ENCODE results near the gene HS6ST2.

HS6ST2 gene

GRCh38 chrX:132651421-132652086 is 306.9 kb downstream of the HS6ST2 start:
- Histone ChIP-seq H3K9ac (ENCODE audit: insufficient read length) (no peak overlapping the region), H3K27ac (no peak overlapping the region), H3K36me3 (ENCODE audit: insufficient read depth, low read length) (no peaks in the 10 kb centered on the region), H3K9me3 (ENCODE audit: low read depth, low read length) (no peaks in the 10 kb centered on the region), H3K4me3 (no peak overlapping the region)
- no peak for TF ChIP-seq FOXP2 (optimal IDR thresholded peaks at IDR 0.05; ENCODE audit: control extremely low read depth, extremely low read length, insufficient read depth)
- no peak for TF ChIP-seq EZH2 (IDR thresholded peaks at IDR 0.05)
- no peak for TF ChIP-seq POLR2AphosphoS5 (IDR thresholded peaks at IDR 0.05; ENCODE audit: borderline replicate concordance, low read depth, low read length)
- DNase-seq (ENCODE audit: low read depth, low spot score) = no peak

GRCh38 chrX:132648895-132649294 is 309.5 kb downstream of the HS6ST2 start:
- TF ChIP-seq FOXP2 (optimal IDR thresholded peaks at IDR 0.05; ENCODE audit: control extremely low read depth, extremely low read length, insufficient read depth) = no peak
- no peak for TF ChIP-seq POLR2AphosphoS5 (IDR thresholded peaks at IDR 0.05; ENCODE audit: borderline replicate concordance, low read depth, low read length)
- TF ChIP-seq EZH2 (IDR thresholded peaks at IDR 0.05) = no peak
- H3K27ac ChIP-seq = no peak overlapping the region
- H3K9me3 ChIP-seq (ENCODE audit: low read depth, low read length) = no peaks in the 10 kb centered on the region
- H3K36me3 ChIP-seq (ENCODE audit: insufficient read depth, low read length) = no peaks in the 10 kb centered on the region
- H3K4me3 ChIP-seq = no peak overlapping the region
- H3K9ac ChIP-seq (ENCODE audit: insufficient read length) = no peak overlapping the region
- DNase-seq (ENCODE audit: low read depth, low spot score) = no peak

GRCh38 chrX:132639446-132639845 is 319.0 kb downstream of the HS6ST2 start:
- DNase-seq (ENCODE audit: low read depth, low spot score) = no peak
- no peak overlapping the region for H3K4me3 ChIP-seq
- no peaks in the 10 kb centered on the region for H3K9me3 ChIP-seq (ENCODE audit: low read depth, low read length)
- H3K36me3 ChIP-seq (ENCODE audit: insufficient read depth, low read length) = no peaks in the 10 kb centered on the region
- no peak overlapping the region for H3K27ac ChIP-seq
- no peak overlapping the region for H3K9ac ChIP-seq (ENCODE audit: insufficient read length)
- TF ChIP-seq FOXP2 (optimal IDR thresholded peaks at IDR 0.05; ENCODE audit: control extremely low read depth, extremely low read length, insufficient read depth) (no peak), POLR2AphosphoS5 (IDR thresholded peaks at IDR 0.05; ENCODE audit: borderline replicate concordance, low read depth, low read length) (no peak), EZH2 (IDR thresholded peaks at IDR 0.05) (no peak)

- no peak for TF ChIP-seq POLR2AphosphoS5 (IDR thresholded peaks at IDR 0.05; ENCODE audit: borderline replicate concordance, low read depth, low read length)
- no peak for TF ChIP-seq FOXP2 (optimal IDR thresholded peaks at IDR 0.05; ENCODE audit: control extremely low read depth, extremely low read length, insufficient read depth)
Observed at GRCh38 chrX:132638313-132638712, 320.1 kb downstream of the HS6ST2 start.

GRCh38 chrX:132636080-132636479 is 322.3 kb downstream of the HS6ST2 start:
- Histone ChIP-seq H3K4me3 (no peak overlapping the region), H3K36me3 (ENCODE audit: insufficient read depth, low read length) (no peaks in the 10 kb centered on the region), H3K9ac (ENCODE audit: insufficient read length) (no peak overlapping the region), H3K27ac (no peak overlapping the region), H3K9me3 (ENCODE audit: low read depth, low read length) (no peaks in the 10 kb centered on the region)
- DNase-seq (ENCODE audit: low read depth, low spot score) = no peak
- no peak for TF ChIP-seq FOXP2 (optimal IDR thresholded peaks at IDR 0.05; ENCODE audit: control extremely low read depth, extremely low read length, insufficient read depth)

More at GRCh38 chrX:132638313-132638712, 320.1 kb downstream of the HS6ST2 start:
- Histone ChIP-seq H3K9ac (ENCODE audit: insufficient read length) (no peak overlapping the region), H3K4me3 (no peak overlapping the region), H3K36me3 (ENCODE audit: insufficient read depth, low read length) (no peaks in the 10 kb centered on the region), H3K9me3 (ENCODE audit: low read depth, low read length) (no peaks in the 10 kb centered on the region), H3K27ac (no peak overlapping the region)
- no peak for DNase-seq (ENCODE audit: low read depth, low spot score)

GRCh38 chrX:132634521-132634920 is 323.9 kb downstream of the HS6ST2 start:
- Histone ChIP-seq H3K9me3 (ENCODE audit: low read depth, low read length) (no peaks in the 10 kb centered on the region), H3K27ac (no peak overlapping the region), H3K9ac (ENCODE audit: insufficient read length) (no peak overlapping the region), H3K36me3 (ENCODE audit: insufficient read depth, low read length) (no peaks in the 10 kb centered on the region), H3K4me3 (no peak overlapping the region)
- DNase-seq (ENCODE audit: low read depth, low spot score) = no peak
- TF ChIP-seq FOXP2 (optimal IDR thresholded peaks at IDR 0.05; ENCODE audit: control extremely low read depth, extremely low read length, insufficient read depth) = no peak
- TF ChIP-seq POLR2AphosphoS5 (IDR thresholded peaks at IDR 0.05; ENCODE audit: borderline replicate concordance, low read depth, low read length) = no peak

- no peak for DNase-seq (ENCODE audit: low read depth, low spot score)
- Histone ChIP-seq H3K9me3 (ENCODE audit: low read depth, low read length) (no peaks in the 10 kb centered on the region), H3K36me3 (ENCODE audit: insufficient read depth, low read length) (no peaks in the 10 kb centered on the region)
Observed at GRCh38 chrX:132631579-132632232, 326.7 kb downstream of the HS6ST2 start.

GRCh38 chrX:132624466-132624865 is 334.0 kb downstream of the HS6ST2 start:
- Histone ChIP-seq H3K27ac (no peak overlapping the region), H3K36me3 (ENCODE audit: insufficient read depth, low read length) (no peaks in the 10 kb centered on the region), H3K9me3 (ENCODE audit: low read depth, low read length) (no peaks in the 10 kb centered on the region), H3K9ac (ENCODE audit: insufficient read length) (no peak overlapping the region), H3K4me3 (no peak overlapping the region)
- no peak for TF ChIP-seq FOXP2 (optimal IDR thresholded peaks at IDR 0.05; ENCODE audit: control extremely low read depth, extremely low read length, insufficient read depth)
- no peak for TF ChIP-seq EZH2 (IDR thresholded peaks at IDR 0.05)
- TF ChIP-seq POLR2AphosphoS5 (IDR thresholded peaks at IDR 0.05; ENCODE audit: borderline replicate concordance, low read depth, low read length) = no peak
- no peak for DNase-seq (ENCODE audit: low read depth, low spot score)

More at GRCh38 chrX:132631579-132632232, 326.7 kb downstream of the HS6ST2 start:
- H3K27ac ChIP-seq = no peak overlapping the region
- H3K4me3 ChIP-seq = no peak overlapping the region
- TF ChIP-seq FOXP2 (optimal IDR thresholded peaks at IDR 0.05; ENCODE audit: control extremely low read depth, extremely low read length, insufficient read depth) (no peak), POLR2AphosphoS5 (IDR thresholded peaks at IDR 0.05; ENCODE audit: borderline replicate concordance, low read depth, low read length) (no peak), EZH2 (IDR thresholded peaks at IDR 0.05) (no peak)
- no peak overlapping the region for H3K9ac ChIP-seq (ENCODE audit: insufficient read length)

Measured in SK-N-MC (cell line).